H1 (cell line): ENCODE measurements around the gene FOXD2. TPM values are rescaled to one million over a fixed set of nuclear protein-coding genes. Genes with fewer than 3 reads are reported as not detected.

ENCODE experiments used
- ATF2 ChIP-seq: IDR thresholded peaks from 2 replicates; pipeline ENCODE4 v1.6.1; 2012; ENCODE audit warnings: low read length, inconsistent platforms
- BACH1 ChIP-seq: IDR thresholded peaks from 2 replicates; pipeline ENCODE4 v1.6.1; 2012; ENCODE audit warnings: low read length, improper control_type of control experiment
- BCL11A ChIP-seq, 2 experiments: IDR thresholded peaks; one replicate each; pipeline ENCODE4 v1.6.1; 2011; ENCODE audit warnings: low read depth in 2 of 2, low read length in 2 of 2, mild to moderate bottlenecking in 2 of 2
- CBX8 ChIP-seq: fragments of 300-800, 300-1000 bp; sonication (generic); IDR thresholded peaks from 2 replicates; pipeline ENCODE4 v1.7.1; 2016; ENCODE audit warnings: low read depth, low read length, borderline replicate concordance
- CEBPB ChIP-seq: IDR thresholded peaks from 2 replicates; pipeline ENCODE4 v1.6.1; 2012; ENCODE audit warnings: low read depth, low read length
- CHD2 ChIP-seq: IDR thresholded peaks from 2 replicates; pipeline ENCODE4 v1.6.1; 2012; ENCODE audit warnings: low read length, improper control_type of control experiment
- CREB1 ChIP-seq: IDR thresholded peaks from 2 replicates; pipeline ENCODE4 v1.6.1; 2012; ENCODE audit warnings: inconsistent platforms
- EP300 ChIP-seq, 2 experiments: IDR thresholded peaks; 1 replicate in 1 of 2; 2 replicates in 1 of 2; pipeline ENCODE4 v1.6.1; 2011 to 2012; ENCODE audit warnings: low read depth in 2 of 2, low read length in 2 of 2, mild to moderate bottlenecking in 2 of 2, borderline replicate concordance in 1 of 2, inconsistent platforms in 1 of 2, moderate library complexity in 1 of 2
- GTF2F1 ChIP-seq: IDR thresholded peaks from 2 replicates; pipeline ENCODE4 v1.6.1; 2012; ENCODE audit warnings: low read depth, low read length, improper control_type of control experiment, borderline replicate concordance
- JUN ChIP-seq: IDR thresholded peaks from 2 replicates; pipeline ENCODE4 v1.6.1; 2011; ENCODE audit warnings: low read depth, mild to moderate bottlenecking, improper control_type of control experiment, low read length
- MAFK ChIP-seq: IDR thresholded peaks from 2 replicates; pipeline ENCODE4 v1.6.1; 2012; ENCODE audit warnings: low read depth, mild to moderate bottlenecking, improper control_type of control experiment, low read length
- PHF8 ChIP-seq: fragments of 200-600 bp; sonication (generic); conservative IDR thresholded peaks from 2 replicates; pipeline ENCODE4 v1.7.1; 2012; ENCODE audit warnings: low read depth, mild to moderate bottlenecking, inconsistent platforms, low read length, moderate library complexity
- POLR2AphosphoS5 ChIP-seq: IDR thresholded peaks from 2 replicates; pipeline ENCODE4 v1.6.1; 2011; ENCODE audit warnings: low read depth, low read length
- RNF2 ChIP-seq: fragments of 200-900, 300-1000 bp; sonication (generic); IDR thresholded peaks from 2 replicates; pipeline ENCODE4 v1.7.1; 2016; ENCODE audit warnings: borderline replicate concordance, low read depth, mild to moderate bottlenecking, antibody characterized with exemption, low read length; ENCODE audit not compliant: poor library complexity, severe bottlenecking; ENCODE audit errors: missing control alignments
- SAP30 ChIP-seq: fragments of 300-600 bp; sonication (generic); IDR thresholded peaks from 2 replicates; pipeline ENCODE4 v1.7.1; 2012; ENCODE audit warnings: low read length, moderate library complexity, mild to moderate bottlenecking, inconsistent platforms; ENCODE audit not compliant: insufficient read depth, insufficient replicate concordance
- SIN3A ChIP-seq, 2 experiments: IDR thresholded peaks in 1 of 2; conservative IDR thresholded peaks in 1 of 2; 2 replicates each; pipeline ENCODE4 v1.6.1; 2011 to 2012; ENCODE audit warnings: low read length in 2 of 2, improper control_type of control experiment in 1 of 2, low read depth in 1 of 2, mild to moderate bottlenecking in 1 of 2
- SIX5 ChIP-seq: IDR thresholded peaks from 2 replicates; pipeline ENCODE4 v1.6.1; 2011; ENCODE audit warnings: mild to moderate bottlenecking, low read depth, low read length
- TAF7 ChIP-seq: optimal IDR thresholded peaks from 2 replicates; pipeline ENCODE3; 2011; ENCODE audit warnings: low read depth, mild to moderate bottlenecking, inconsistent platforms, low read length, moderate library complexity, borderline replicate concordance
- TBP ChIP-seq: IDR thresholded peaks from 2 replicates; pipeline ENCODE4 v1.6.1; 2011; ENCODE audit warnings: low read depth, low read length, improper control_type of control experiment
- polyA plus RNA-seq, 7 experiments: library from polyadenylated mRNA; depleted of rRNA in 3 of 7; stranded (reverse) in 5 of 7; unstranded in 2 of 7; fragments of >200 nt in 5 of 7; fragments of 200-250 nt in 2 of 7; gene quantifications; 1 replicate in 5 of 7; 2 replicates in 1 of 7; 4 replicates in 1 of 7; pipeline versions ENCODE4 v1.2.1 to v1.2.3, GENCODE V29; 2011 to 2013; ENCODE audit warnings: missing spikeins in 2 of 7, mixed read lengths in 2 of 7
- total RNA-seq: library from RNA; stranded (reverse); fragmentation: NEBNext Ultra II Directional; extraction: Animal tissue kit (Norgen Biotek cat#: 25700); gene quantifications from 2 replicates; pipeline ENCODE4 v1.2.1, GENCODE V29; 2021
- TF ChIP-seq, protein P1 (sequence below), 3 experiments: IDR thresholded peaks; 1 replicate in 2 of 3; 2 replicates in 1 of 3; pipeline versions ENCODE4 v1.5.1 to v1.6.1; 2011; ENCODE audit warnings: low read length in 3 of 3, mild to moderate bottlenecking in 3 of 3, inconsistent platforms in 2 of 3, low read depth in 1 of 3, moderate library complexity in 1 of 3; ENCODE audit not compliant: insufficient read depth in 1 of 3; ENCODE audit errors: control extremely low read depth in 1 of 3

FOXD2 gene
- total and polyA plus RNA-seq, 2 of the 8 experiments (the other 6 are each of a cell fraction or from before 2014, with no cell fraction given), result not detected

DNA sequence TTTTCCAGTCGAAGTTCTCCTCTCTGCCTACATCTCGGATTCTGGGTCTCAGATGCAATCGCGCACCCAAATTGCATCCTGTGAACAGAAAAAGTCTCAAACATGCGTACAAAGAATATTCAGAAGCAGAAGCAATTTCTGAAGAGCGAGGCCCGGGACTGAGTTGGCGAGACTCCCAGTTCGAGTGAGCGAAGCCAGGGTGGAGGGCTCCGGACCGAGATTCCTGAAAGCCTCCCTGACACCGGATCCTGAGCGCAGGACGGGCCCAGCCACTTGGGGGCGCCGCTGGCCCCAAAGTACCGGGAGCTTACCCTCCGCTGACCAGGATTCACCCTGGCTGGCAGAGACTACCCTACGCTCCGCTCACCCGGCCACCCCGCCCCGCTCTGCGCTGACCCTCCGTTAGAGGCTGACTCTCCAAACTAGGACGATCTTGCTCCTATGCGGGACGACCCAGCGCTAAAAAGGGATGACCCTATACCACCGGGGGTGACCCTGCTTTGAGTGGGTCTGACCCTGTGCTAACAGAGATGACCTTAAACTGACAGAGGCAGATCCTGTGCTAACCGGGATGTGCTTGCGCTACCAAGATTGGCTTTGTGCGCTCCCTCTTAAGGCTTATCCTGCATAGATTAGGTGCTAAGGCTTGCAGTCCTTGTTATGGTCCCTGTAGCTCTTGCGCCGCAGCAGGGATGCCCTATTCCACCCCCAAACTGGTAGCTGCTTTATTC lies 12.1 kb downstream of the FOXD2 start (continued):
- no peak for TF ChIP-seq PHF8
- TF ChIP-seq, protein P1, sequence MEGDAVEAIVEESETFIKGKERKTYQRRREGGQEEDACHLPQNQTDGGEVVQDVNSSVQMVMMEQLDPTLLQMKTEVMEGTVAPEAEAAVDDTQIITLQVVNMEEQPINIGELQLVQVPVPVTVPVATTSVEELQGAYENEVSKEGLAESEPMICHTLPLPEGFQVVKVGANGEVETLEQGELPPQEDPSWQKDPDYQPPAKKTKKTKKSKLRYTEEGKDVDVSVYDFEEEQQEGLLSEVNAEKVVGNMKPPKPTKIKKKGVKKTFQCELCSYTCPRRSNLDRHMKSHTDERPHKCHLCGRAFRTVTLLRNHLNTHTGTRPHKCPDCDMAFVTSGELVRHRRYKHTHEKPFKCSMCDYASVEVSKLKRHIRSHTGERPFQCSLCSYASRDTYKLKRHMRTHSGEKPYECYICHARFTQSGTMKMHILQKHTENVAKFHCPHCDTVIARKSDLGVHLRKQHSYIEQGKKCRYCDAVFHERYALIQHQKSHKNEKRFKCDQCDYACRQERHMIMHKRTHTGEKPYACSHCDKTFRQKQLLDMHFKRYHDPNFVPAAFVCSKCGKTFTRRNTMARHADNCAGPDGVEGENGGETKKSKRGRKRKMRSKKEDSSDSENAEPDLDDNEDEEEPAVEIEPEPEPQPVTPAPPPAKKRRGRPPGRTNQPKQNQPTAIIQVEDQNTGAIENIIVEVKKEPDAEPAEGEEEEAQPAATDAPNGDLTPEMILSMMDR (IDR thresholded peaks at IDR 0.05; ENCODE audit: control extremely low read depth in 1 of 3, insufficient read depth in 1 of 3, low read depth in 1 of 3, low read length in 3 of 3), result peak; percentile 87 to 93 (median 93)
- no peak for TF ChIP-seq CEBPB
- no peak for TF ChIP-seq POLR2AphosphoS5
- no peak for TF ChIP-seq SAP30
- peak; percentile 40; the same call in 1 of the 2 replicates for TF ChIP-seq CREB1
- no peak for TF ChIP-seq TAF7
- TF ChIP-seq SIN3A (conservative IDR thresholded peaks at IDR 0.05 in 1 of 2, IDR thresholded peaks at IDR 0.05 in 1 of 2; ENCODE audit: low read depth in 1 of 2, low read length in 2 of 2), result no peak
- TF ChIP-seq EP300 (IDR thresholded peaks at IDR 0.05; ENCODE audit: borderline replicate concordance in 1 of 2, low read depth in 2 of 2, low read length in 2 of 2), result no peak
- TF ChIP-seq CHD2, result no peak
- TF ChIP-seq TBP, result no peak; the same call in 1 of the 2 replicates
- TF ChIP-seq MAFK, result no peak
- TF ChIP-seq JUN, result no peak
- TF ChIP-seq RNF2, result no peak
- no peak for TF ChIP-seq BCL11A (IDR thresholded peaks at IDR 0.05; ENCODE audit: low read depth in 2 of 2, low read length in 2 of 2)
- TF ChIP-seq CBX8, result no peak
- no peak for TF ChIP-seq ATF2
- TF ChIP-seq GTF2F1, result no peak
- no peak for TF ChIP-seq SIX5
- TF ChIP-seq BACH1, result no peak
